ENCODE measurements around the gene KCTD10.

DNA sequence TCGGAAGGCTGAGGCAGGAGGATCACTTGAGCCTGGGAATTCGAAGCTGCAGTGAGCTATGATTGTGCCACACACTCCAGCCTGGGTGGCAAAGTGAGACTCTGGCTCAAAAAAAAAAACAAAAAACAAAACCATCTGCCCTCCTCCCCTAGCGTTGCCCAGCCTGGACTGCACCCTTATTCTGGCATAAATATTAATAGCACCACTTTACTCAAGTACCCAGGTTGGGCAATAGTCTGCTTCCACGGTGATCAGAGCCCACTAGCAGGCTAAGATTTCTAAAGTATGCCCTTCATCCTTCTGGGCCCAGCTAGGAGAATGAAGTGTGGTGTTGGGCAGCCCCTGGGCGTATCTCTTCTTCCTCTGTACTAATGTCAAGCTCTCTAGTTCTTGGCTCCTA lies 33.3 kb downstream of the KCTD10 start:
- TF ChIP-seq, protein P1, sequence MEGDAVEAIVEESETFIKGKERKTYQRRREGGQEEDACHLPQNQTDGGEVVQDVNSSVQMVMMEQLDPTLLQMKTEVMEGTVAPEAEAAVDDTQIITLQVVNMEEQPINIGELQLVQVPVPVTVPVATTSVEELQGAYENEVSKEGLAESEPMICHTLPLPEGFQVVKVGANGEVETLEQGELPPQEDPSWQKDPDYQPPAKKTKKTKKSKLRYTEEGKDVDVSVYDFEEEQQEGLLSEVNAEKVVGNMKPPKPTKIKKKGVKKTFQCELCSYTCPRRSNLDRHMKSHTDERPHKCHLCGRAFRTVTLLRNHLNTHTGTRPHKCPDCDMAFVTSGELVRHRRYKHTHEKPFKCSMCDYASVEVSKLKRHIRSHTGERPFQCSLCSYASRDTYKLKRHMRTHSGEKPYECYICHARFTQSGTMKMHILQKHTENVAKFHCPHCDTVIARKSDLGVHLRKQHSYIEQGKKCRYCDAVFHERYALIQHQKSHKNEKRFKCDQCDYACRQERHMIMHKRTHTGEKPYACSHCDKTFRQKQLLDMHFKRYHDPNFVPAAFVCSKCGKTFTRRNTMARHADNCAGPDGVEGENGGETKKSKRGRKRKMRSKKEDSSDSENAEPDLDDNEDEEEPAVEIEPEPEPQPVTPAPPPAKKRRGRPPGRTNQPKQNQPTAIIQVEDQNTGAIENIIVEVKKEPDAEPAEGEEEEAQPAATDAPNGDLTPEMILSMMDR (IDR thresholded peaks at IDR 0.05; ENCODE audit: low read depth, low read length): no peak
- TF ChIP-seq EZH2phosphoT487 (IDR thresholded peaks at IDR 0.05; ENCODE audit: low read depth): no peak

All from OCI-LY3 (cell line).